OCI-LY1 (cell line): ENCODE measurements around the gene VOPP1.

Experiments
- H2AFZ ChIP-seq: fragments of 200-600 bp; sonication (generic), shearing (Covaris generic); 2 replicates; pipeline ENCODE4 v1.6.0; 2014; ENCODE audit warnings: antibody characterized with exemption, mild to moderate bottlenecking, low read length
- H3F3A ChIP-seq: fragments of 200-600 bp; sonication (generic), shearing (Covaris generic); 2 replicates; pipeline ENCODE4 v1.6.0; 2014; ENCODE audit warnings: mild to moderate bottlenecking, antibody characterized with exemption, low read length, moderate library complexity; ENCODE audit not compliant: insufficient read depth
- H3K27ac ChIP-seq: fragments of 200-600 bp; sonication (generic); 2 replicates; pipeline ENCODE4 v1.5.1; 2014; ENCODE audit warnings: low read length, mixed run types, mild to moderate bottlenecking, low read depth; ENCODE audit not compliant: poor library complexity, severe bottlenecking
- H3K27me3 ChIP-seq: fragments of 200-600 bp; sonication (generic); 2 replicates; pipeline ENCODE4 v1.6.0; 2014; ENCODE audit warnings: antibody characterized with exemption, mild to moderate bottlenecking, low read length, moderate library complexity; ENCODE audit not compliant: insufficient read depth
- H3K36me3 ChIP-seq: fragments of 200-600 bp; sonication (generic); 2 replicates; pipeline ENCODE4 v1.6.1; 2014; ENCODE audit warnings: mild to moderate bottlenecking, antibody characterized with exemption, low read length, moderate library complexity, mixed read lengths; ENCODE audit not compliant: insufficient read depth
- H3K4me1 ChIP-seq: fragments of 200-600 bp; sonication (generic); 2 replicates; pipeline ENCODE4 v1.5.1; 2014; ENCODE audit warnings: mild to moderate bottlenecking, low read length, moderate library complexity; ENCODE audit not compliant: insufficient read depth, severe bottlenecking
- H3K4me2 ChIP-seq: fragments of 200-600 bp; sonication (generic), shearing (Covaris generic); 2 replicates; pipeline ENCODE4 v1.6.1; 2014; ENCODE audit warnings: low read length
- H3K4me3 ChIP-seq: fragments of 200-600 bp; sonication (generic); 2 replicates; pipeline ENCODE4 v1.5.1; 2014; ENCODE audit warnings: low read length, low read depth, mild to moderate bottlenecking, mixed read lengths; ENCODE audit not compliant: poor library complexity, severe bottlenecking
- H3K79me2 ChIP-seq: fragments of 200-600 bp; shearing (Covaris generic); 2 replicates; pipeline ENCODE4 v1.6.1; 2016; ENCODE audit warnings: mixed run types, low read length, mixed read lengths; ENCODE audit not compliant: insufficient read depth
- H3K9ac ChIP-seq: fragments of 200-600 bp; sonication (generic), shearing (Covaris generic); 2 replicates; pipeline ENCODE4 v1.6.1; 2014; ENCODE audit warnings: mild to moderate bottlenecking, low read length, mixed read lengths
- H3K9me2 ChIP-seq: fragments of 200-600 bp; sonication (generic), shearing (Covaris generic); 2 replicates; pipeline ENCODE4 v1.6.1; 2014; ENCODE audit warnings: low read depth, mild to moderate bottlenecking, low read length, mixed read lengths
- H3K9me3 ChIP-seq: fragments of 200-600 bp; shearing (Covaris generic); 2 replicates; pipeline ENCODE4 v1.6.1; 2014; ENCODE audit warnings: low read length, mixed read lengths
- H4K20me1 ChIP-seq: fragments of 200-600 bp; sonication (generic), shearing (Covaris generic); 2 replicates; pipeline ENCODE4 v1.6.0; 2016; ENCODE audit warnings: mild to moderate bottlenecking, low read length; ENCODE audit not compliant: insufficient read depth
- CTCF ChIP-seq: fragments of 200-600 bp; sonication (generic), shearing (Covaris generic); IDR thresholded peaks from 2 replicates; pipeline ENCODE4 v1.5.1; 2017; ENCODE audit warnings: mild to moderate bottlenecking, antibody characterized with exemption, low read length, moderate library complexity, mixed read lengths
- EZH2 ChIP-seq: fragments of 200-600 bp; sonication (generic), shearing (Covaris generic); IDR thresholded peaks from 2 replicates; pipeline ENCODE4 v1.8.0; 2017; ENCODE audit warnings: borderline replicate concordance, mixed run types, mild to moderate bottlenecking, antibody characterized with exemption, low read length, moderate library complexity, mixed read lengths

VOPP1 gene

GRCh38 chr7:55432506-55432905 lies 139.8 kb downstream of the VOPP1 start:
- Histone ChIP-seq H3K36me3 (no peaks in the 10 kb centered on the region), H3K27me3 (no peaks in the 10 kb centered on the region), H3K79me2 (no peaks in the 10 kb centered on the region), H3K4me3 (no peak overlapping the region), H3K9ac (no peak overlapping the region), H3F3A (no peaks in the 10 kb centered on the region), H3K4me1 (peaks cover 8% of the 10 kb centered on the region), H3K27ac (no peak overlapping the region), H3K4me2 (no peak overlapping the region), H3K9me3 (no peaks in the 10 kb centered on the region), H2AFZ (no peak overlapping the region), H4K20me1 (no peaks in the 10 kb centered on the region), H3K9me2 (no peaks in the 10 kb centered on the region)
- TF ChIP-seq CTCF (no peak), EZH2 (no peak)

- no peak overlapping the region for H2AFZ ChIP-seq
- no peaks in the 10 kb centered on the region for H4K20me1 ChIP-seq
- no peaks in the 10 kb centered on the region for H3K79me2 ChIP-seq
- H3K27ac ChIP-seq = no peak overlapping the region
- no peaks in the 10 kb centered on the region for H3F3A ChIP-seq
- H3K9ac ChIP-seq = no peak overlapping the region
- H3K27me3 ChIP-seq = no peaks in the 10 kb centered on the region
- H3K9me2 ChIP-seq = no peaks in the 10 kb centered on the region
- H3K4me3 ChIP-seq = no peak overlapping the region
- H3K4me2 ChIP-seq = no peak overlapping the region
- no peaks in the 10 kb centered on the region for H3K9me3 ChIP-seq
- TF ChIP-seq EZH2 = no peak
- TF ChIP-seq CTCF = no peak
- H3K36me3 ChIP-seq = no peaks in the 10 kb centered on the region
- peaks cover 8% of the 10 kb centered on the region for H3K4me1 ChIP-seq
Observed at GRCh38 chr7:55431898-55432297, 140.4 kb downstream of the VOPP1 start.

- H3K4me1 ChIP-seq = peaks cover 8% of the 10 kb centered on the region
- H3K9me2 ChIP-seq = no peaks in the 10 kb centered on the region
- no peak overlapping the region for H3K9ac ChIP-seq
- no peaks in the 10 kb centered on the region for H3F3A ChIP-seq
- no peak overlapping the region for H3K4me3 ChIP-seq
- H3K27ac ChIP-seq = no peak overlapping the region
- H3K27me3 ChIP-seq = no peaks in the 10 kb centered on the region
- H2AFZ ChIP-seq = no peak overlapping the region
- no peak overlapping the region for H3K4me2 ChIP-seq
- no peaks in the 10 kb centered on the region for H4K20me1 ChIP-seq
- peaks cover 11% of the 10 kb centered on the region; the same call in 1 of the 2 replicates for H3K36me3 ChIP-seq
- TF ChIP-seq EZH2 = no peak
- TF ChIP-seq CTCF = no peak
- H3K79me2 ChIP-seq = no peaks in the 10 kb centered on the region
- no peaks in the 10 kb centered on the region for H3K9me3 ChIP-seq
Observed at GRCh38 chr7:55429835-55430499, 142.3 kb downstream of the VOPP1 start.
